Activated CD4-positive, alpha-beta T cell treated with anti-CD3 and anti-CD28 coated beads, Interleukin-2, amount 50 U/mL, for 24 hours (primary cell): Measurements from ENCODE around the gene YAP1.

ENCODE experiments used
- DNase-seq, 2 donors: peaks; one replicate each; pipeline ENCODE4 v3.0.0-alpha.2; 2020; ENCODE audit warnings: low read depth in 1 of 2, low spot score in 1 of 2

YAP1 gene

DNA sequence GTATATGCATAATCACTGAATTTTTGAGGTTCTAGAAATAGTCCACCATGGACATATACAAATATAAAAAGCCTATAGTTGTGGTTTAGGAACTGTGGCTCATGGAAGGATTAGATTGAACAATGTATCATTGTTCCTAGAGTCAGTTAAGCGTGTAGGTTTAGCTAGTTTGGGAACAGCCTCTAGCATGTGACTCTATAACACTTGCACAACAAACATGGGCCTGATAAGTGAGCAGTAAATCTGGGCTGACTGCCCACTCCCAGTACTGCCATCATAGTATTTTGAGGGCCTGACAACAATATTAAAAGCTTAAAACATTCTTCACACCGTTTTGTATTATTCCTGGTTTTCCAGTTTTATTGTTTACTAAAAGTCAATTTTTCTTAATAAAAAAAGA lies 47.0 kb downstream of the YAP1 start:
- DNase-seq = no peak

DNA sequence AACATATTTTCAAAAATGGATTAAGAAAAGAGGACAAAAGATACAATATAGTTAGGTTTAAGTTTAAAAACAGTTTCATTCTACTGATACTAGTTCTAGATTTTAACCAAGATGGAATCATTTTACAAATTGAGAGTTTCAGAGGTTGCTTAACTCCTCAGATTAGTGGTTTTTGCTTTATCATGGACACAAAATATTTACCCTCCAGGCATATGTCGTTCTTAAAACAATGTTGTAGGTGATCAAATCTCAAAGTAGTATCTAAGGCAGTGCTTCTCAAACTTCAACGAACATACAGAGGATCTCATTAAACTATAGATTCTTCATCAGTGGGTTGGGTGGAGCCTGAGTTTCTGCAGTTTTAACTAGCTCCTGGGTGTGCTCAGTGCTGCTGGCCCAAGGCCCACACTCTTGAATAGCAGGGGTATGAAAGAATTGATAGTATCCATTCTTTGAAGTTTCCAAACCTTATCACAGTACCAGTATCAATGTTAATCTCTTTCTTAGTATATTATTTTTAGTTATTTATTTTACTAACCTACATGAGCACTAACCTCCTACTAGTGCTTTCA lies 48.0 kb downstream of the YAP1 start:
- no peak for DNase-seq

DNA sequence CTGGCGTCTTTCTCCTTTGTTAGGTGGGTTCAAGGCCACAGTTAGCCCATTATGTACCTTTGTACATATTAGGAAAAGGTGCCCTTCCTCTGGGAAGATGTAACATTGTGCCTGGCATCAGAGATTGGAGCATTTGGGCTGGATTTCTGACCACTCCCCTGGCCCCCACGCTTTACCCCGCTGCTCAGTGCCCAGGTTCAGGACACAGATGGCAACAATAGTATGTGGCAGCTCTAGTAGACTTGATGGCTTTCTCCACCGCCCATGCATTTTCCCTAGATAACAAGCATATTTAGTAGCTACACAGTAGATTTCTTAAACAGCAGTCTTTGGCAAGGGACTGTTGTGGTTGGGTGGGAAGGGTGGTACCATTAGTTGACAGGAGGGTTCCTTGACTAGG lies 53.1 kb downstream of the YAP1 start:
- DNase-seq = no peak

DNA sequence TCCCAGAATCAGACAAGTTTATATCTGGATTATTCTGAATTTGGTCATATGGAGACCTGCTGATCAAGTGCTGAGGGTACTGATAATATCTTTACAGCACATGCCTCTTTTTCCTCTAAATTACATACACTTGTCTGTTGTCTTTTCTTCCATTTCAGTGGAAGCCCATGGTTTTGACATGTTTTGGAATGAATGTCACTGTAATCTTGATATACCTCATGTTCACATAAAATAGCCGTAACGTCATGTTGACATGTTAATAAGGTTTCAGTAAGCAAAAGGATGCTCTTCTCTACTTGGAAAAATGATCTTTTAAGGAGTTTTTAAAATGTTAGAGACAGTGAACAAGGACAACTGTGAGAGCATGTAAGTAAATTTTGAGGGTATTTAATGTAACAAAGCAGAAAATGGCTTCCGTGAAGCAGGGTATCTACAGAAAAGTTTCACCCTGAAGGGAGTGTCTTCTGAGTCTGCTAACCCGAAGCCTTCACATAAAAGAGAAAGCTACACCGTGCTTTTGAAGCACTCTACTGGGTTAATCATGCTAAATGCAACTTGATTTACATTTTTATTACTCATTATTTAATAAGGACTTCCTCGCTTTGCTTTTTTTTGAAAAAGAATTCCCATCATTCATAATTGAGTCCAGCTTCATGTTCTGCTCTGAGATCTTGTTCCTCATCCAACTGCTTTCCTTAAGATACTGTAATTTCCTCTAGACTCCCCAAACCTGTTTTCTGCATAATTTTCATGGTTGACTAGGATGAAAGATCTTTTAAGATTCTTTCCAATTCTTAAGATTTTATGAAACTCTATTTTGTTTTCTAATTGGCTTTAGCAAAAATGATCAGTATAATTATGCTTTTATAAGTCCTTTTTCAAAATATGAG lies 56.2 kb downstream of the YAP1 start:
- no peak for DNase-seq

DNA sequence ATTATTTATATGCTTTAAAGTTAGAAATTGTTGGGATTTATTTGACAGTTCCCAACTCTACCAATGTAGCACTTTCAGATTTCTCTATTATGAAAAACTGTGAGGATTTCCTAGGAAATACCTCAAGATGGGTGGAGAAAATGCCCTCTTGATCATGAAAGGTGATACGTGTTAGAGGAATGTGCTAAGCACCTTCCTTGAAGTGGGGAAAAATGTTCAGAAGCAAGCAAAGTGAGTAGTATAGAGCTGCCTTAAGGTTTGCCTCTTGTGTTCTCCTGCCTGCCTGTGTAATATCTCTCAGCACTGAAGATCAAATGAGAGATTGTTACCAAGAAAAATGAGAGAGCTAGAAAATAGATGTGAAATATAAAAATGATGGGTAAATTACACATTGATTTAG lies 58.2 kb downstream of the YAP1 start:
- no peak for DNase-seq

DNA sequence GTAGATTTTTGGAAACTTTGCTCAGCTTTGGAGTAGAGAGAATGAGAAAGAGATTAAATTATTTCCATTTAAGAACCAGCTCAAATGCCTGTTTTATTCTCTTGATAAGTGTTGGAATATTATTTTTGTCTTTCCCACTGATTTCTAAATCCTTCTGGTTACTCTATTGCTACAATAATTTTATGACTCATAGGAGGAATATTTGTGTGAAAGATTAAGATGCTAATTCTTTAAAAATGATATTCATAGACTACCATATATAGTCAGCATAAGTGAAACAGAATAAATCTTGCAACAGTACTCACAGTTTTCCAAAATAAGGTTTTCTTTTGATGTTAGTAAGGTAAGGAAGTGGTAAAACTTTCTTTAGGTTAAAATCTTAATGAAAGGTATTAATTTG lies 60.9 kb downstream of the YAP1 start:
- DNase-seq = no peak

DNA sequence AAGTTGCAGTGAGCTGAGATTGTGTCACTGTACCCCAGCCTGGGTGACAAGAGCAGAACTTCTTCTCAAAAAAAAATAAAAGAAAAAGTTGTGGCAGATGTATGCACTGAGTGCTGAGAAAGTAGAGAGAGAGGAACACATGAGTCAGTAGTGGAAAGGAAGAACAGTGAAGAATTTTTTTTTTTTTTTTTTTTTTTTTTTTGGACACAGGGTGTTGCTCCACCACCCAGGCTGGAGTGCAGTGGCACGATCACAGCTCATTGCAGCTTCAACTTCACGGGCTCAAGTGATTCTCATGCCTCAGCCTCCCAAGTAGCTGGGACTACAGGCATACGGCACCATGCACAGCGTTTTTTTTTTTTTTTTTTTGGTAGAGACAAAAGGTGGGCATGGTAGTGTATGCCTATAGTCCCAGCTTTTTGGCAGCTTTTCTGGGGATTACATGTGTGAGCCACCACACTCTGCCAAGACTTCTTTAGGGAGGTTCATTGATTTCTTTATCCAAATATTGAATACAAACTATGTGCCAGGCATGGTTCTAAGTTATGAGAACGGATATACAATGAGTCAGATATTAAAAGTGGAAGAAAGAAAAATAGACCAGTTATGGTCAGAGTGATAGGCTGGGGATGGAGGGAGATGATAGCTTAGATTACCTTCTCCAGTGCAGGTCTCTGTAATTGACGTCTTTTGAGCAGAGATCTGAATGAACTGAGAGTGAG lies 62.0 kb downstream of the YAP1 start:
- DNase-seq = no peak

DNA sequence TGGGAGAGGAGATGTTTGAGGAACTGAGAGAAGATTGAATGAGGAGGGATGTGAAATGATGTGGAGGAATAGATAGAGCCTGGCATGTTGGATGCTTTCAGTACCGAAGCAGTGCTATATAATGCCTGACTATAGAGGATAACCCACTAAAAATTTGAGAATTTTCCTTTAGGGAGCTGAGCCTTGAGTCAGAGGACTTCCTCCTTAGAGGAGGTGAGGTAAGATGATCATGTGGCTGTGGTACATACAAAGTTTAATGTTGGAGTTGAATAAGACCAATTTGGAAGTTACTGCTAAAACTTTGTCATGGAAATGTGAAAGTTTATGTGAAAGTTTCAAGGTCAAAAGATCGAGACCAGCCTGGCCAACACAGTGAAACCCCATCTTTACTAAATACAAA lies 66.9 kb downstream of the YAP1 start:
- DNase-seq = no peak

DNA sequence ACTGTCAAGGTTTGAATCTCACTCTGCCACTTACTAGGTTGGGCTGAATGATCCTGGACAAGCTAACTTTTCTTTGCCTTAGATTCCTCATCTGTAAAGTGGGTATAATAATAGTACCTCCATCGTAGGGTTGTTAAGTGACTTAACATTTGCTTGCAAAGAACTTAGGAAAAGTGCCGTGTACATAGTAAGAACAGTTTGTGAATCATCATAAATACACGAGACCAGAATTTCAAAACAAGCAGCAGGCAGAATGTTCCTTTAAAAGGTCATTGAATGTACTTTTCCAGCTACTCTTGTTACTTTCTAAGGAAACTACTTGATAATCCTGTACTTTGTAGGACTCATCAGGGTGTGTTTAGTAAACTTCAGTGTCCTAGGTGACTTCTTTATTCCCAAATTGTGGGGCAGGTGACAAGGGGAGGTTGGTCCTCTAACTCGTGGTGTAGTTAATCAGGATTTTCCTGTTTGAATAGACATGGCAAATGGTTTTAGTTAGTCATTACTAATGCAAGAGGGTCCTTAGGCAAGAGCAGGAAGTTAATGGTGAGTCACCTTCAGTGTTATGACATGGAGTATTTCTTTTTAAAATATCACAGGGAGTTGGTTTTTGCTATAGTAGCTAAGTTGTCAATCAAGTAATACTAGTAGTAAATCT lies 67.9 kb downstream of the YAP1 start:
- no peak for DNase-seq

DNA sequence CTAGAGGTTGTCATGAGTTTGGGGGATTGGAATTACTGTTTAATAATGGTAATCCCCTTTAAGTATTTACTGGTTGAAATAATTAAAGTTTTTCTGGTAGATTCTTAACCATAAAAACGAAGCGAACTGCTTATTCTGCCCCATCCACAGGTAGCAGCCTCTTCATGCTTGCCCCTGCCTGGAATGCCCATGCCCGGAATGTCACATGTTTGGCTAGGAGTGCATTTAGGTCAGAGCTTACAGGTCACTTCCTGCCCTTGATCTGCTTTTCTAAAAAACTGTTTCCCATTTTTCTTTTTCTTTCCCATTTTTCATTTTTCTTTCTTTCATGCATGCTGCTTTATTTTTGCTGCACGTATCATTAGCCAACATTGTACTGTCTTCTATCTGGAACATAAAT lies 69.1 kb downstream of the YAP1 start:
- no peak for DNase-seq

DNA sequence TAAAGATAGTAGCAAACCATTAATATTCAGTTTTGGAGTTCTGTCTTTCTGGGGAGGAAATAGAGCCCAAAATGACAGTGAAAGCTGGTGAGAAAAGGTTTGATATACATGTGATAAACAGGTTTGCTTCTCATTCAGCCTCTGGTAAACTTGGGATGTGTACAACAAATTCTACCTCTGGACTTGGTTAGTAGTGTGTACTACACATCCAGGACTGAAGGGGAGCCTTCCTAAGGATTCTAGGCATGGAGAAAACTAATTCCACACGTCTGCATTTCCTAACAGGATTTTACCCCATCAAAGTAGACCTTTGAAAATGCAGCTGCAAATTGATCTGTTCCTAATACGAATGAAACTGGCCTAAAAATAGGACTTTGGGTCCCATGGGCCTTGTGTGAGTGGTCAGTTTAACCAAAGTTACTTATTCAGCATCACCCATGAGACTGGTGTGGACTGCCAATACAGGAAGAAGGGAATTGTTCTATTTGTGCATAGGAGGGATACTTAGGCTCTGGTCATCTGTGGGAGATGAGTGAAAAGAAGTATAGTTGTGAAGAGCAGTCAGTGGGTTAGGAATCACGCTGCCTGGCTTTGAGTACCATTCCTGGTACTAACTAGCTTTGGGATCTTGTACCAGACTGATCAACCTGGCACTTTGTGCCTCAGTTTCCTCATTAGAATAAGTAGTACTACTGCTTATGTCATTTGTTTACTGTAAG lies 74.2 kb downstream of the YAP1 start:
- DNase-seq = no peak

DNA sequence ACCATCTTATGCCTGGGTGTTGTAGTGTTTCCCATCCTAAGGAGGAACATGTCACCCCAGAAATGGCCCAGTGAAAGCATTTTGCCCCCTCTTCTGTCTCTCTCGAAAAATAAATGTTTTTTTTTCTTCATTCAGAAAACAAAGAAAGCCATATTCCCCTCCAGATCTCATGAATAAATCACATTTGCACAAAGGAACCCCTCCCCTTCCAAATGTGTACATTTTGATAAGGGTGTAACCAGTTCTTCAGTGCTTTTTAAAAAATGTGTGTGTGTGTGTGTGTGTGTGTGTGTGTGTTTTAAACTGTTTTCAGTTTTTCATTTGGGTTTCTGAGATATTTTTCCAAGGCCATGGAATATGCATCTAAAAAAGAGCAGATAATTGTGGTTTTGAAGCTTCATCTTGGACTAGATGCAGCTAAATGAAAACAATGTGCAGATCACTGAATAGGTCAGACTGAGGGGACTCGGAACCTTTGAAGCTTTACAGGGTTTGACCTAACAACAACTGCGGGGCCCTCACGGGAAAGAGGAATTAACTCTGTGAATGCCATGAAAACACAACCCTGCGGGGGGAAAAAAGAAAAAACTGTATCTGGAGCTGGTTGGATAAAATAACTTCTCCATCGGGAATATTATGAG lies 76.4 kb downstream of the YAP1 start:
- DNase-seq = no peak

DNA sequence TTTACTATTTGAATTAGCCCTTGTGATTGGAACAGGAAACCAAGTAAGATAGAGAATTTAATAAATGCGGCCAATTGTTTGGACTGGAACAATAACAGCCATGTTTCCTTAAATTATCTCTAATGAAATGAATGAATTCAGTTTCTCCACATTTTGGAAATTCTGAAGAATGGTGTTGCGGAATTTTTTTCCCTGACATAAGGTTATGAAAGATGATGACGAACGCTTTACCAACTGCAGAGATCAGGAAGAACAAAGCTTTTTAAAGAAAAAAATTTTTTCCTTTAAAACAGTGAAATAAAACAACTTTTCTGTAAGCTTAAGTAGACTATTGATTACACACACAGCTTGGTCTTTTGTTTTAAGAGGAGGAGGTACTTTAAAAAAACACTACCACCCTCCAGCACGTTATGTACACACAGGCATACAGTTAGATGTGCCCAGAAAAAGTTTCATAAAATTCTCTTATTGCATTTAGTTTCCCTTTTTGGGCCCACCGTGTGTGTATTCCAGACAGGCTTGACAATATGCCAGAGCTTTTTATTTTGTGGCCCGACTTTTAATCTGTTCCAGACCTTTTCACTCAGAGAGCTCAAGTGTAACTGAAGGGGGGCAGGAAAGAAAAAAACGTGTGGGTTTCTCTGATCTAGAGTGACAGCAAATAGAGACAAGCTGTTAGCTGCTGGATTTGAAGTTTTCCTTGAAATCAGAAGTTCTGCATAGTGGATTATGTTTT lies 77.3 kb downstream of the YAP1 start:
- DNase-seq = no peak

DNA sequence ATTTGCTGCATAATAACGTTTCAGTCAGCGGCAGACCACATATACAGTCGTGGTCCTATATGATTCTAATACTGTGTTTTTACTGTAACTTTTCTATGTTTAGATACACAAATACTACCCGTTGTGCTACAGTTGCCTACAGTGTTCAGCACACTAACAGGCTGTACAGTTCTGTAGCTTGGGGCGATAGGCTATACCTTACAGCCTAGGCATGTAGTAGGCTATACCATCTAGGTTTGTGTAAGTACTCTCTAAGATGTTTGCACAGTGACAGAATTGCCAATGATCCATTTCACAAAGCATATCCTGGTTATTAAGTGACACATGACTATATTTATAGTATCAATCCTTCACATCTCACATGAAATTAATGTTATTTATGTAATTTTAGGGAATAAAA lies 78.2 kb downstream of the YAP1 start:
- DNase-seq = no peak

DNA sequence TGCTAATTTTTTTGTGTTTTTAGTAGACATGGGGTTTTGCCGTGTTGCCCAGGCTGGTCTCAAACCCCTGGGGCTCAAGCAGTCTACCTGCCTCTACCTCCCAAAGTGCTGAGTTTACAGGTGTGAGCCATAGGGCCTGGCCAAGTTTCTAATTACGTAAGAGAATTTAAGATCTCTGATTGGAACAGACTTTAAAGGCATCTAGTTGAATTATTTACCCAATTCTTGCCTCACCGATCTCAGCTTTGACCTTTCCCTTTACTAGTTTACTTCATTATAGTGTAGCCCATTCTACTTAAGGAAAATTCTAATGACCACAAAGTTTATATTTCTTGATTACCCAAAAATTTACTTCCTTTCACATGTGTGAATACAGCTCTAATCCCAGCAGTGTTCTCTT lies 81.6 kb downstream of the YAP1 start:
- no peak for DNase-seq

DNA sequence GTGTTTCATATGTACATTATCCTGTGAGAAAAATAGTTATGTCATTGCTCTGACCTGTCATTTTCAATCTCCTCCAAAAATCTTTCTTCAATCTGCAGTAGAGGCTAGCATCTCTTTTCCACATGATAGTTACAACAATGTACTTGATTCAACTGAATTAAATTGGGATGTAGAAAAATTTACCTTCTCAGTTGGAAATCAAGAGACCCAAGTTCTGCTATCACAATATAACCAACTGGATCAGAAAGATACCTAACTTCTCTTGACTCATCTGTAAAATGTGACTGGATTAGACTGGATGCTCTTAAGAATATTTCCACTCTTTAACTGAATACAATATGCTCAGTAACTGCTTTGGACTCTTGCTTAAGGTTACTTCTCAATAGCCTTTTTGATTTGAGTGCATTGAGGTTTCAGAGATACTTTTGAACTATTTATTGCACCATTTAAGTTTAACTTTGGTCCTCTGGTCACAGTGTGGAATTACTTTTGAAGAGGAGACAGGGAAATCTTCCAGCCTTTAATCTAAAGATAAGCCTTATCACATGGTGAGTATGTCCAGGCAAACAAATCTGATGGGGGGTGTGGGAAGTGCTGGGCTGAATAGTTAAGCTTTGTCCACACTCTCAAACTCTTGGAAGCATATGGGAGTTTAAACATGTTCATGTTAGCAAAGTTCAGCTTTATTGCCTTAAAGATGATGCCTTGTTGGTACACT lies 82.3 kb downstream of the YAP1 start:
- DNase-seq = no peak

DNA sequence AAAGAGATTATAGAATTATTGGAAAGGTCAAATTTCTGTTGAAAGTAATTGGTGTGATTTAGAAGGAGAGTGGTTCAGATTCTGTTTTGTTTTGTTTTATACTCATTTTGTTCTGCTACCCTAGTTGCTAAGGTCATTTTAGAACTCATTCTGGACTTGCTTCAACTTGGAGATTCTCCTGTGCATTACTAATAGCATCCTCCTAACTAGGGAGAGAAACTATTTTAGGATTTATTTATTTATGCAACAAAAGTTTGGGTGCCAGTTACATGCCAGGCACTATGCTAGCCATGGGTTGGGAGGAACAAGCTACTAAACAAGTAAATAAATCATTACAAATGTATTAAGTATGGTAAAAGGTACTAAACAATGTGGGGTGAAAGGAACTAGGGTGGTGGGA lies 84.0 kb downstream of the YAP1 start:
- DNase-seq = no peak

DNA sequence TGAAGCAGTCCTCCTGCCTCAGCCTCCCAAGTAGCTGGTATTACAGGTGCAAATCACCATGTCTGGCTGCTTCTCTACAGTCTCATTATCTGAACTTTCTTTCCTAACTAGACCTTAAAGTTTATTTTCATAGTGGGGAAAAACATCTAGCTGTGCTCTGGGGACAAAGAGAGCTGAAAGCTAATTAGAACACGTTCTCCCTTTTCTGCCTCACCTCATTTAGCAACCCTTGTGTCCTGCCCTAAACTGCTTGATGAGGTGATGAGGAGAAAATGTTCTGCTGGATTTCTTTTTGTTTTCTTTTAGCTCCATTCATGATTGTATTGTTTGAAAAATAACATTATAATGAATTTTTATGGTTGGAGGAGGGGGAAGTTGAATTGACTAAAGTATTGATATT lies 84.7 kb downstream of the YAP1 start:
- no peak for DNase-seq

DNA sequence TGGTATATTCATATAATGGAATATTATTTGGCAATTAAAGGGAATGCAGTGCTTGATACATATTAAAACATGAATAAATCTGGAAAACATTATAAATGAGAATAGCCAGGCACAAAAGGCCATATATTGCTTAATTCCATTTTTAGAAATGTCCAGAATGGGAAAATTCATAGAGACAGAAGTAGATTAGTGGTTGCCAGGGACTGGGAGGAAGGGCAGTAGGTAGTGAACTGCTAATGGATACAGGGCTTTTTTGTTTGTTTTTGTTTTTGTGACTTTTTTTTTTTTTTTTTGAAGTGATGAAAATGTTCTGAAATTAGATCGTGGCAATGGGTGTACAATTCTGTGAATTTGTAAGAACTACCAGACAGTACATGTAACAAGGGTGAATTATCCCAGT lies 86.1 kb downstream of the YAP1 start:
- DNase-seq = no peak
